GM12875 (cell line): ENCODE data around the gene PALLD.

Experiments
- H3K4me3 ChIP-seq: one replicate; pipeline ENCODE4 v1.5.1; 2011; ENCODE audit warnings: low read depth, low read length, control low read depth
- CTCF ChIP-seq: IDR thresholded peaks from 2 replicates; pipeline ENCODE4 v1.5.1; 2011; ENCODE audit warnings: low read depth, mild to moderate bottlenecking, control low read depth, inconsistent platforms, low read length, moderate library complexity, borderline replicate concordance; ENCODE audit not compliant: insufficient read depth

PALLD gene

GRCh38 chr4:168741281-168742173 is 244.7 kb downstream of the PALLD start:
- H3K4me3 ChIP-seq = no peak overlapping the region
- TF ChIP-seq CTCF = no peak

DNA sequence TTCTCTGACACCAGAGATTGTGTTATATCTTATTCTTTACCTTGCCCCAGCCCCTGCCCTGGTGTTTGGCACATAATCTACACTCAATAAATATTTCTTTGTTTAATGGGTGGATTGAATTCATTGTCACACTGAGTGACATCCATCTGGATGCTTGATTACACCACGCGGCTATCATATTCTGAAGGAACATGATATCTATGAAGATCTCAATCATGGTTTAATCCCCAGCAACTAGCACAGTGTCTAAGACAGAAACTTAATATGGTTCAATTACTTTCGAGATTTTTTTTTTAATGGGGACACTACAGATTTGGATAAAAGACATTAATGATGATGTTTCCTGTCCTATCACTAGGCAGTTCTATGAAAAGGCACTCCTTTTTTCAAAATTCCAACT is 246.3 kb downstream of the PALLD start:
- no peak for TF ChIP-seq CTCF

GRCh38 chr4:168743601-168744000 is 246.7 kb downstream of the PALLD start:
- TF ChIP-seq CTCF = no peak
- no peak overlapping the region for H3K4me3 ChIP-seq

More for the DNA sequence above, 246.3 kb downstream of the PALLD start:
- no peak overlapping the region for H3K4me3 ChIP-seq

DNA sequence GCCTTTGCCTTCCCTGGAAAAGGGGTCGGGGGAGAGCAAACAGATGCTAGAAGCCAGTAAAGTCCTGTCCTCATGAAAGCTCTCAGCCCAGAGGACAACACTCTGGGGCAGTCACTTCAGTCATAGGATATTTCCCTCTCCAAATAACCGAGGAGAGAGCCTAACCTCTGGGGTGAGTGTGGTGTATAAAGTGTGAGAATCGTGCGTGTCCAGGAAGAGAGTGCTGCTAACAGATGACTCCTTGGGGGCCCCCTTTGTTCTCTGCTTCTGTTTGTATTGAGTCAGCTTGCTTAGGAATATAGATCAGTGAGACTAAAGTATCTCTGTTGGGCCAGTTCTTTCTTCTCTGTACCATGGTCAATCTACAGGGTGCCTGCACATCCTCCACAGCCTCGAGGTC is 247.2 kb downstream of the PALLD start:
- TF ChIP-seq CTCF = no peak
- no peak overlapping the region for H3K4me3 ChIP-seq

GRCh38 chr4:168748807-168749206 is 252.0 kb downstream of the PALLD start:
- H3K4me3 ChIP-seq = no peak overlapping the region
- TF ChIP-seq CTCF = no peak

DNA sequence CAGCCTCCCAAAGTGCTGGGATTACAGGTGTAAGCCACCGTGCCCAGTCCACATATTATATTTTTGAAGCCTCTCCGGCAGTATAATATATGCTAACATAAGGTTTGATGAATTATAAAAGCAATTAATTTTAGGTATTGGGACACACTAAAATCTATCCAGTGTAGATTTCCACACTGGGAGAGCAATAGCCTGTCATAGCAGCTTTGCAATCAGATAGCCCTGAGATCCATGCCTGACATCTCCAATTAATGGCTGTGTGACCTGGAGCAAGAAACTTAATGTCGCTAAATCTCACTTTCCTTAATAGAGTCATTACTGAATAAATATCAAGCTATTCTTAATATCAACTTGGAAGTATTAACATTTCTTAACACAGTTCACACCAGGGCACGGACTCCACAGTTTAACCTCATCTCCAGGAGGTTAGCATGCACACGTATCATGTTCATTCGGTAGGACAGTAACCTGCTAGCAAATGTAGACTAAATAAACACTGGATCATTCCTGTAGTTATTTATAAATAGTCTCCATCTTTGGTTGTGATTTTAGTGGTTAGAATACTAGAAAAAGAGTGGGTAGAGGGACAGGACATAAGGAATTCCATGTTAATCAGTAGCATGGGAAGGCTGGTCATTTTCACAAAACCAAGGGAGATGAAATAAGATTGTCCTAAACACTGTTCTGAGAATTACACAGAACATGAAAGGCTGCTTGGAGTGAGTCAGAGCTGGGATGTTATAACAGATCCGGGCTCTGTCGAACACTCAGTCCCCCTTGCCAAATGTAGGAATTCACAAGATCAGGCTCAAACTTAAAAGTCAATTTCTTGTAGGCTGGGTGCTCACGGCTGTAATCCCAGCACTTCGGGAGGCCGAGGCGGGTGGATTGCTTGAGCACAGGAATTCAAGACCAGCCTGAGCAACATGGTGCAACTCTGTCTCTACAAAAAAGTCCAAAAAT is 254.7 kb downstream of the PALLD start:
- TF ChIP-seq CTCF = no peak

More for the DNA sequence above, 254.7 kb downstream of the PALLD start:
- H3K4me3 ChIP-seq = no peak overlapping the region
